Cardiac fibroblast (primary cell): Measurements from ENCODE around the gene AMOT.

Experiments
- DNase-seq, 2 donors: peaks; one replicate each; pipeline versions ENCODE4 v3.0.0 to v3.0.0-alpha.2; 2010; ENCODE audit warnings: low read depth in 2 of 2
- H3K4me3 ChIP-seq, 2 donors: replicated peaks in 1 of 2; 1 replicate in 1 of 2; 2 replicates in 1 of 2; pipeline ENCODE4 v1.5.1; 2011; ENCODE audit warnings: low read depth in 2 of 2, low read length in 2 of 2, mild to moderate bottlenecking in 2 of 2, moderate library complexity in 1 of 2
- TF ChIP-seq, protein P1 (sequence below): IDR thresholded peaks from one replicate; pipeline ENCODE4 v1.5.1; 2011; ENCODE audit warnings: low read depth, mild to moderate bottlenecking, low read length, inconsistent platforms

The AMOT gene

GRCh38 chrX:112786076-112786475 is 54.6 kb downstream of the AMOT start:
- H3K4me3 ChIP-seq = no peak overlapping the region
- TF ChIP-seq, protein P1, sequence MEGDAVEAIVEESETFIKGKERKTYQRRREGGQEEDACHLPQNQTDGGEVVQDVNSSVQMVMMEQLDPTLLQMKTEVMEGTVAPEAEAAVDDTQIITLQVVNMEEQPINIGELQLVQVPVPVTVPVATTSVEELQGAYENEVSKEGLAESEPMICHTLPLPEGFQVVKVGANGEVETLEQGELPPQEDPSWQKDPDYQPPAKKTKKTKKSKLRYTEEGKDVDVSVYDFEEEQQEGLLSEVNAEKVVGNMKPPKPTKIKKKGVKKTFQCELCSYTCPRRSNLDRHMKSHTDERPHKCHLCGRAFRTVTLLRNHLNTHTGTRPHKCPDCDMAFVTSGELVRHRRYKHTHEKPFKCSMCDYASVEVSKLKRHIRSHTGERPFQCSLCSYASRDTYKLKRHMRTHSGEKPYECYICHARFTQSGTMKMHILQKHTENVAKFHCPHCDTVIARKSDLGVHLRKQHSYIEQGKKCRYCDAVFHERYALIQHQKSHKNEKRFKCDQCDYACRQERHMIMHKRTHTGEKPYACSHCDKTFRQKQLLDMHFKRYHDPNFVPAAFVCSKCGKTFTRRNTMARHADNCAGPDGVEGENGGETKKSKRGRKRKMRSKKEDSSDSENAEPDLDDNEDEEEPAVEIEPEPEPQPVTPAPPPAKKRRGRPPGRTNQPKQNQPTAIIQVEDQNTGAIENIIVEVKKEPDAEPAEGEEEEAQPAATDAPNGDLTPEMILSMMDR = no peak
- DNase-seq = no peak

DNA sequence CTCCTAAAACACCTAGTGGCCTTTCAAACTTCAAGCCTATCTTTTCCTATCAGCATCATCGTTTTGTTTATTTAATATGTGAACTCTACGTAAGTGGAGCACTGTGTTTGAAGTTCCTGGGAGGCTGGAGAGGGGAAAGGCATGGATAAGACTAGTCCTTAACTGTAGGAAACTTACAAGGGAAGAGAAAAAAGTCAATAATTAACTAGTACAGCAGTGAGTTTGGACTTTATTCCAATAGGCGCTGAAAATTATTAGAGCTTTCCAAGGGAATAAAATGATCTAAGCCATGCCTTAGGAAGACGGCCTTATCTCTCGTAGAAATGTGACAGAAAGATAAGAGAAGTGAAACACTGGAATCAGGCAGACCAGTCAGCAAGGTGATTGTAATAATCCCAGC is 55.3 kb downstream of the AMOT start:
- H3K4me3 ChIP-seq = no peak overlapping the region
- TF ChIP-seq, protein P1 = no peak
- DNase-seq = no peak

DNA sequence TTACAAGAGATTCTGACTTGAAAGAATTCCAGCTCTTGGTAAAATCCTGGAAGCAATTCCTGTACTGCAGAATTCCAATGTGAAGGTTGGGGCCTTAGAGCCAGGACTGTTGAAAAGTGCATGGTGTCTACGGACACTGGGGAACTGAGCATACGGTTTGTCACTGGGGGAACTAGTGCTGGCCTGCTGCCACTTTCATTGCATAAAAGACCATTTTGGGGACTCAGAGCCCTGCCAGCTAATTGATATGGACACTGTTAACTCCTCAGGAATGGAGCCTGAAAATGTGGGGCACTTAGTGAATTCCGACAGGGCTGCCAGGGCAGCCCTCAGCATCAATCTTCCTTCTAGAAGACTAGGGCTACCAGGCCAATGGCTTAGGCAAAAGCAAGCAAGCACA is 55.9 kb downstream of the AMOT start:
- H3K4me3 ChIP-seq = no peak overlapping the region
- TF ChIP-seq, protein P1 = no peak
- DNase-seq = no peak

- DNase-seq = no peak
- TF ChIP-seq, protein P1 = no peak
These were observed 61.5 kb downstream of the AMOT start for GRCh38 chrX:112779139-112779538.

DNA sequence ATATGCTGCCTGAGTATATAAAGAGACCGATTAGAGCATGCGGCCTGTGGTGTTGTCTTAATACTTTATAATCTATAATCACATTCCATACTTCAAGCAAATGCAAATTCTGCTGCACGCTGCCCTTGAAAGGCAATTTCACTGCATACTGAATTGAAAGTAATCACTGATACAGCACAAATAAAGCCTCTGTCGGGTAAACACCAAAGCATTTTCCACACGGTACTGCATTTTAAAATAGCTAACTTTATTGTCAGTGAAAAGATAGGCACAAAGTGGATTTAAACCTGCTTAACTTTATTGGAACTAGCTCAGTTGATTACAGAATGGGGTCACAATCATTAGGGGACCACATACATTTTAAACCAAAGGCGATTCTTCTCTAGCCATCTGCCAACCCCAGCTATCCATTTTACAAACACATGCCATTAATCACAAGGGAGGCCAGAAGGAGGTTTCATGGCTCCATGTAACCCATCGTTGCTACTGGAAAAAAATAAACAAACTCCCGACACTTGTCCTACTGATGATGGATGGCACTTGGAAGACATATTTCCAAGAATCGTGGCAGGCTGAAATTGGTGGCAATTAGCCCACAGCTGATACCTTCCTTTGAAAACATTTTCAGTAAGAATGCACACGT is 65.9 kb downstream of the AMOT start:
- no peak overlapping the region for H3K4me3 ChIP-seq
- DNase-seq = no peak
- TF ChIP-seq, protein P1 = no peak

More at GRCh38 chrX:112779139-112779538, 61.5 kb downstream of the AMOT start:
- no peak overlapping the region for H3K4me3 ChIP-seq

- H3K4me3 ChIP-seq = no peak overlapping the region
- TF ChIP-seq, protein P1 = no peak
- DNase-seq = no peak
These were observed 66.5 kb downstream of the AMOT start for GRCh38 chrX:112774142-112774541.

DNA sequence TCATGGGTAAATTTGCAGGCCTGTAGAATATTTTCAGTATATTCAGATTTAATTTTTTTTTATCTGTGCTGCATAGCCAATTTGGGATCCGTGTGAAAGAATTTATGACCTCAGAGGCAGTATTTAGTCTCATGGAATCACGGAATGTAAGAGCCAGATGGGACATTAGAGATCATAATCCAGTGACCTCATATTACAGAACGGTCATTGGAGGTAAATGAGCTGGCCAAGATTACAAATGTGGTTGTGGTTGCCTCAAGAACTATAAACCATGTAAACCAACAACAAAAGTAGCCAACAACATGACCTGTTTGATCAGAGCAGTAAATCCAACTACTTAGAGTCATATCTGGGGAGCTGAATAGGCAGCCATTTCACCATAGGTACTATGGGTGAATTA is 71.6 kb downstream of the AMOT start:
- no peak overlapping the region for H3K4me3 ChIP-seq
- no peak for DNase-seq
- TF ChIP-seq, protein P1 = no peak
